Measurements from ENCODE around the gene APMAP. TPM values are rescaled to one million over a fixed set of nuclear protein-coding genes. Genes with fewer than 3 reads are reported as not detected.

The APMAP gene
- total RNA-seq, 1 donor from 2014 or later = 76.3 TPM

GRCh38 chr20:24939036-24939435, 53.5 kb downstream of the APMAP start:
- DNase-seq (ENCODE audit: extremely low spot score, unreplicated experiment) = peak; percentile 30
- no peak for TF ChIP-seq CTCF (IDR thresholded peaks at IDR 0.05)
- no peaks in the 10 kb centered on the region for H3K36me3 Mint-ChIP-seq (ENCODE audit: unreplicated experiment)
- peaks cover 10% of the 10 kb centered on the region for H3K27me3 Mint-ChIP-seq (ENCODE audit: unreplicated experiment)
- H3K27ac Mint-ChIP-seq (ENCODE audit: unreplicated experiment) = no peak overlapping the region
- H3K4me3 Mint-ChIP-seq (ENCODE audit: unreplicated experiment) = no peak overlapping the region
- H3K9me3 Mint-ChIP-seq (ENCODE audit: unreplicated experiment) = peaks cover 6% of the 10 kb centered on the region
- no peaks in the 10 kb centered on the region for H3K4me1 Mint-ChIP-seq (ENCODE audit: unreplicated experiment)

GRCh38 chr20:24938498-24938897, 54.1 kb downstream of the APMAP start:
- Mint-ChIP-seq H3K36me3 (ENCODE audit: unreplicated experiment) (no peaks in the 10 kb centered on the region), H3K9me3 (ENCODE audit: unreplicated experiment) (peaks cover 6% of the 10 kb centered on the region), H3K27me3 (ENCODE audit: unreplicated experiment) (peaks cover 8% of the 10 kb centered on the region), H3K27ac (ENCODE audit: unreplicated experiment) (no peak overlapping the region), H3K4me3 (ENCODE audit: unreplicated experiment) (no peak overlapping the region), H3K4me1 (ENCODE audit: unreplicated experiment) (peaks cover 2% of the 10 kb centered on the region)
- peak; percentile 56 for DNase-seq (ENCODE audit: extremely low spot score, unreplicated experiment)
- TF ChIP-seq CTCF (IDR thresholded peaks at IDR 0.05) = no peak

GRCh38 chr20:24937579-24937978, 55.0 kb downstream of the APMAP start:
- Mint-ChIP-seq H3K27me3 (ENCODE audit: unreplicated experiment) (peaks cover 8% of the 10 kb centered on the region), H3K27ac (ENCODE audit: unreplicated experiment) (no peak overlapping the region), H3K4me3 (ENCODE audit: unreplicated experiment) (no peak overlapping the region), H3K4me1 (ENCODE audit: unreplicated experiment) (peaks cover 7% of the 10 kb centered on the region), H3K36me3 (ENCODE audit: unreplicated experiment) (no peaks in the 10 kb centered on the region), H3K9me3 (ENCODE audit: unreplicated experiment) (peaks cover 6% of the 10 kb centered on the region)
- TF ChIP-seq CTCF (IDR thresholded peaks at IDR 0.05) = no peak
- peak; percentile 70 for DNase-seq (ENCODE audit: extremely low spot score, unreplicated experiment)

GRCh38 chr20:24936526-24937407, 55.8 kb downstream of the APMAP start:
- no peak overlapping the region for H3K4me3 Mint-ChIP-seq (ENCODE audit: unreplicated experiment)
- peaks cover 6% of the 10 kb centered on the region for H3K9me3 Mint-ChIP-seq (ENCODE audit: unreplicated experiment)

More at GRCh38 chr20:24936526-24937407, 55.8 kb downstream of the APMAP start:
- Mint-ChIP-seq H3K27me3 (ENCODE audit: unreplicated experiment) (peaks cover 8% of the 10 kb centered on the region), H3K27ac (ENCODE audit: unreplicated experiment) (no peak overlapping the region), H3K4me1 (ENCODE audit: unreplicated experiment) (peaks cover 12% of the 10 kb centered on the region), H3K36me3 (ENCODE audit: unreplicated experiment) (no peaks in the 10 kb centered on the region)
- no peak for TF ChIP-seq CTCF (IDR thresholded peaks at IDR 0.05)
- DNase-seq (ENCODE audit: extremely low spot score, unreplicated experiment) = peak; percentile 62

Data from osteocyte (in vitro differentiated cells).